ENCODE results near the gene POU2F3.
A peak's percentile ranks its signal among the peaks of the same experiment; 100 is the strongest.

The POU2F3 gene

DNA sequence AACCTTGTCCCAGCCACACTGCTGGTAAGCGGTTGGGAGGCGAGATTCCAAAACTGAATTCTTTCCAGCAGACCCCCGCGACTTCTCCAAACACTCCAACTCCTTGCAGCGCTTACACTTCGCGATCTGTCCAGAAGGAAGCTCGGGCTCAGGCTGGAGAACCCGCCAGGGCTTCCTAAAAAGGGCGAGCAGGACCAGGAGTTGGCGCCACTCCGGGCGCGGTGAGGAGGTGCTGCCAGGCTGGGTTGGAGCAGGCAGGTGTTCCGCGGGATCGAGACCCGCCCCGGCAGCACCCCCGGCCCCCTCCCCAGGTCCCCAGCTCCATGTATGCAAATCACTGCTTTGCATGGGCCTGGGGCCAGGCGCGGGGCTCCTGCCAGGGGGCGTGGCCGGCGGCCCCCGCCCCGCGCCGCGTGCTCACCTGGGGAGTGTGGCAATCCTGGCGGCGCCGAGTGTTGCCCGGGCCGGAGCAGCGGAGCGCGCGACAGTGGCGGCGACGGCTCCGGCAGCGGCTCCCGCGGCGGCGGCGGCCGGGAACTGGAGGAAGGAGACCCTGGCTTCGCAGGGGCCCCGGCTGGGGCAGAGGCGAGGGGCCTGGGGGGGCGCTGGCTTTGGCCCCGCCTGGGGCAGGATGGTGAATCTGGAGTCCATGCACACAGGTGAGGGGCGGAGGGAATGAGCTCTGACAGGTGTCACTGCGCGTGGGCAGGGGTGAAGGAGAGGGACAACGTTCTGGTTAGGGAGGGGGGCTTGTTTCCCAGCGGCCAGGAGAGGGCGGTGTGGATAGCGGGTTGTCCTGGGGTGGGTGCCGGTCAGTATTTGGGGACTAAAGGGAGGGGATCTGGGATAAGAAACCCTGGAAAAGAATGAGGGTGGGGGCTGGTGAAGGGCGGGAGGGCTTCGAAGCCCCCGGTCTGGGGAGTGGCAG lies at the start of gene POU2F3:
Gene POU2F3, plus strand, starts transcription at position 428 of the 928 bp plus-strand sequence. Its CDS starts 204 bp downstream, at position 632.
- no peak for DNase-seq

DNA sequence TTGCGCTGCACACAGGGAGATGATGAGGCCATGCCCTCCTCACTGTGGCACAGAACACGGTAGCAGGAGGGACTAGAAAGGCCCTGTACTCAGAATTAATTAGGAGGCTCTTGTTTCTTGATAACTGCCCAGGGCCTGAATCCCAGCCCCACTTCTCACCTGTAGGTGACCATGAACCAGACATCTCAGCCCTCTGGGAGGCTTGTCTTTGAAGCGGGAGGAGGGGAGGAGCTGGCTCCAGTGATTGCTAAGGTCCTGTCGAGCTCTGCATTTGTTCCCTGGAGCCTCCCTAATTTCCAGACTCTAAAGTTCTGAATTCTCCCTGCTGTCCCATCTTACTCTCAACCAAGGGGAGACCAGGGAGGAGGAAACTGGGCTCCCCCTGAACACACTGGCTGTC lies 48.9 kb upstream of the POU2F3 start:
- DNase-seq, result no peak

- DNase-seq, result no peak
Measured at GRCh38 chr11:120192831-120193625, 46.9 kb upstream of the POU2F3 start.

DNA sequence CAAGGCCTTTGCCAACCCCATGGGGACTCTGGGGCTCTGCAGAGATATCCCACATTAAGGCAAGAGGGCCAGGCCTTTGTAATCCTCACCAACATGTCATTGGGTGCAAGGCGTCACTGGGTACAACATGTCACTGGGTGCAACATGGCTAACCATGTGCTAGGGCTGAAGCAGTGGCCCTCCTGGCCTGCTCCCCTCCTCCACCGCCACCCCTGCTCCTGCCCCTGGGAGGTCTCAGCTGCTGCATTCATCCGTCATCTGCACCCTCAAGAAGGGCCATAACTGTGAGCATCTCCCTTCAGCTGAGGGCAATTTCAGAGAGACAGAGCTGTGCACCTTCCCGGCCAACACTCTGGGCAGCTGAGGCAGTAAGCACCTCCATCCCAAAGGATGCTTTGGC lies 45.8 kb upstream of the POU2F3 start:
- DNase-seq, result no peak

DNA sequence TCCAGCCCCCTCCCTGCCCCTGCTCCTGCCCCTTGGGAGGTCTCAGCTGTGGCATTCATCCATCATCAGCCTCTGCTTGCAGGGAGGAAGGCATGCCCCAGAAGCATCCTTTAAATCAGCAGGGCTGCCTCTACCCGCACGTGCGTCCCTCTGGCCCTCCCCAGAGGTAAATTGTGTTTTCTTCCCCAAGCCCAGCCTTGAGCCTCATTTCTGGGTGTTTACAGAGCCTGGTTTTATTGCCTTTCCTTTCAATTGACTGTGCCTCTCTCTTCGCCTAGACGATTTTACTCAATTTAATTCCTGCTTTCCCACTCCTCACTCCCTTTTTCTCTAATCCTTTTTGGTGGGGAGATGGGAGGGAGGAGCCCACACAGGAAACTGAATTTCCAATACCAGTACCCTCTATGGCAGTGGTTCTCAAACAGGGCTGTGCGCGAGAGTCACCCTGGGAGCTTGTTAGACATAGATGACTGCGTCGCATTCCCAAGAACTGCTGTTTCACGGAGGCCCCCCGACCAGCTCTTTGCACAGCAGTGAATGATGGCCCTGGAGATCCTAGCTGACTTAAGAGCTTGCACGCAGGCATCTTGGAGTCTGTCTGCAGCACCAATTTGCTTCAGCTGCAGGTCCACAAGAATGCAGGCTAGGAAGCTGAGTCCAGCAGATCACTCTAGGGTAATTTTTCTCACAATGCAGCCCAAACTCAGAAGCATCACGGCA lies 44.2 kb upstream of the POU2F3 start:
- DNase-seq, result no peak

DNA sequence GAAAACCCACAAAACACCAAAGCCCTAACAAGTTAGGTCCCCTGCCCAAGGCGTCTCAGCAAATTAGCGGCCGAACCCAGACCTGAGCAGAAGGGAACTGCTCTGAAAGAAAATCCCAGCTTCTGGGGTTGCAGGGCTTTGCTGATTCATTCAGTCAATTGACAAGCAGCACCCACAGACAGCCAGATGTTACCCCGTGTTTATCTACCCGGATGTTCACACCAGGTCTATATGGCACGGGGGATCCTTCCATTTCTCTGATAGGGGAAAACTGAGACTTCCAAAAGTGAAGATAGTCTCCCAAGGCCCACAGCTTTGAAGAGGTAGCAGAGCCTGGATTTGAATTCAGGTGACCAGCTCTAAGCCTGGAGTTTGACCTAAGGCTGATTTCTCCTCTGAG lies 43.1 kb upstream of the POU2F3 start:
- DNase-seq, result no peak

GRCh38 chr11:120197251-120197891 lies 42.6 kb upstream of the POU2F3 start:
- DNase-seq, result peak; percentile 12 to 53

GRCh38 chr11:120197977-120198376 lies 42.0 kb upstream of the POU2F3 start:
- DNase-seq, result peak; percentile 53 to 57

DNA sequence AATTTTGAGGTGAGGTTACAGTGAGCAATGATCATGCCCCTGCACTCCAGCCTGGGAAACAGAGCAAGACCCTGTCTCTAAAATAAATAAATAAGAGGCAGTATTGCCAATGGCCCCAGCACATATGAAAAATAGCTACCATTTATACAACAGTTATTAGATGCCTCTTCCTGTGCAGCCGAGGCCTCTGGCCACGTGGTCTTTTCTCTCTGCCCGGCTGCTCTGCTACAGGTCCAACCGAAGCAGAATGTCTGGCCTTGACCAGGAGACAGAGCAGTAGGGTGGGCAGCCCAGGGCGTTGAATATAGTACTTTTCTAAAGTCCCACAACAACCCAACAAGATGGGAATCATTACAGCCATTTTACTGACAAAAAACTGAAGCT lies 41.5 kb upstream of the POU2F3 start:
- DNase-seq, result no peak

DNA sequence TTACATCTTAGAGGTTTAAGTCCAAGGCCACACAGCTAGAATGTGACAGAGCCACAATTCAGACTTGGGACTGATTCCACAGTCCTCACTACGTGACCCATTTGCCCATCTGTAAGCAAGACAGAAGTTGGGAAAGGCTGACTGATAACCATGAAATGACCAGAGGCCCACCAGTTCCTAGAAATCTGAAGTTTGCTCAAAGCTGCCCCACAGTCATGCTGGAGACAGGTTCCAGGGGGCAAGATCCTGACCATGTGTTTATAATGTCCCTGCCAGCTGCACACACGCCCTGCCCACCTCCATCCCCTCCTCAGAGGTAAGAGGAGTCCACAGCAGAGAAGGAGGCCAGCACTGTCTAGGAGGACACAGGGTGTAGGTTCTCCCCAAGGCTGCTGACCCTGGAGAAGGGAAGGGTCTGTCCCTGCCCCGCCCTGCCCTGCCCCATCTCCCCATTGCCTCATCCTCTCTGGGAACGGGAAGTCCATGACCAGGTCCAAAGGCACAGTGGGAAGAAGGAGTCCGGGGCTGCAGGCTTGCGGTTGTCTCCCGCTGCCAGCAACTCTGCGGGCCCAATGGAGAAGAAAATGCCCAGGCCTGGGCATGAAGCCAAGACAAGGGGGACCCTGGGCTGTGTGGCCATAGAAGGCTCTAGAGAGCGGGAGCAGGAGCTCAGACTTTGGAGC lies 41.0 kb upstream of the POU2F3 start:
- no peak for DNase-seq

DNA sequence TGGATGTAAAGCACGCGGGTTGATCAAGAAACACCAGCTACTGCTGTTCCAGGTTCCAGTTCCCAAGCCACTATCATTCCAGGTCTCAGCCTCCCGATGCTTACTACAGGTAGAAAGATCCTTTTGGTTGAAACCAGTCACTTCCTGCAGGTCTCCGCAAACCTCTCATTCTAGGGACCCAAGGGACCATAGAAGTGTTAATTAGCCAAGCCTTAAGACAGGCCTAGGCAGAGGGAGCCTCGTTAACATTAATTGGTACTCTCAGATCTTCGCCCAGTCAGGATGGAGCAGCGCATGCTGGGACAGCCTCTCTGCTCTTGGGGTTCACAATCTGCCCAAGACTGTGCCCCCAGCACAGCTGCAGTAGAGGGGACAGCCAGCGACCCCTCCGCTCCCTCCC lies 40.3 kb upstream of the POU2F3 start:
- no peak for DNase-seq

- no peak for DNase-seq
Measured at GRCh38 chr11:120200677-120201076, 39.3 kb upstream of the POU2F3 start.

DNA sequence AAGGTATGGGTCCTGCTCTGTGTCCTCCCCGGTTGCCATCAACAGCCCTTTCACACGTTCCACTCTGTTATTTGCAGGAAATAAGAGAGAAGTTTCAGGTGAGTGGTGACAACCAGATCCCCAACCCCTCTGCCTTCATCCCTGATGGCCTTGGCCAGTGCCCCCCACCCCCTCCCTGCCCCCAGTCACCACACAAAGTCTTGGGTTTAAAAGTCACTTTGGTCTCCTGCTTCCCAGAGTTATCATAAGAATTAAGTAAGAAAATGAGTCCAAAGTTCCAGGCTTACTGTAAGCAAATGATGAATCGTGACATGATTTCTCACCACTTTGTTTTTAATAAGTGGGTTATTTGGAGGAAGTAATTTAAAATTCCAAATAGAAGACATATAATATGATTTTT lies 38.3 kb upstream of the POU2F3 start:
- no peak for DNase-seq

GRCh38 chr11:120203626-120204025 lies 36.3 kb upstream of the POU2F3 start:
- DNase-seq, result no peak

- no peak for DNase-seq
Measured at GRCh38 chr11:120205596-120206161, 34.3 kb upstream of the POU2F3 start.

- DNase-seq, result no peak
Measured at GRCh38 chr11:120207512-120207911, 32.4 kb upstream of the POU2F3 start.

DNA sequence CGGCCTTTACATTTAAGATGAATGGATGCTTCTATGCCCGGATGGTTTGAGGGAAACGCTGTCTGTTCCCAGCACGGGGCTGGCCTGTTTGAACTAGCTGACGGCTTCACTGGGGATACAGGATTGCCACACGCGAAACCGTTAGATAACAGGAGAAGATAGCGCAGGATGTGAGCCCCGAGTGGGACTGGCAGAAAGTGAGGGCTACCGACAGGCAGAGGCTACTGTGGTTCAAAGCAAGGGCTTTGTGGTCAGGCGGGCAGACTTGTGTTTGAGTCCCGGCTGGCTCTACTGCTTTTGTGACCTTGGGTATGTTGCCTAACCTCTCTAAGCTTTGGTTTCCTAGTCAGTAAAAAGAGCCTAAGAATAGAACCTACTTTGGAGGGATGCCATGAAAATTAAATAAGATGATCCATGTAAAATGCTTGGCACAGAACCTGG lies 31.9 kb upstream of the POU2F3 start:
- DNase-seq, result peak in 1 of 2 donors; percentile 7

DNA sequence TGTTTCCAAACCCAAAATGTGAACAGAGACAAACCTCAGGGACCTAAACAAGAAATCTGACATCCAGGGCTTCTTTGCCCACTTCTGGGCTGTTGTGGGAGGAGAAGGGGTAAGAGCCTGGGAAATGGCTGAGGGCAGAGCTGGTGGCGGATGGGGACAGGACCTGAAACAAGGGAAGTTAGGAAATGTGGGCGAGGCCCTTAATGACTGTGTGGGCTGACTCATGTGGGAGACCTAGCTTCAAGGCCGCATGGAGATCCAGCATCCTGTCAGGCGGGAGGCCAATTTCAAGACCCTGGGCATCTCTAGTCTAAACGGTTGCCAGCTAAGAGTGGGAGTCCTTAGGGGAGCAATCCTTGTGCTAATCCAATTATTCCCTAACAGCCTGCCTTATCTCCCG lies 31.2 kb upstream of the POU2F3 start:
- no peak for DNase-seq

DNA sequence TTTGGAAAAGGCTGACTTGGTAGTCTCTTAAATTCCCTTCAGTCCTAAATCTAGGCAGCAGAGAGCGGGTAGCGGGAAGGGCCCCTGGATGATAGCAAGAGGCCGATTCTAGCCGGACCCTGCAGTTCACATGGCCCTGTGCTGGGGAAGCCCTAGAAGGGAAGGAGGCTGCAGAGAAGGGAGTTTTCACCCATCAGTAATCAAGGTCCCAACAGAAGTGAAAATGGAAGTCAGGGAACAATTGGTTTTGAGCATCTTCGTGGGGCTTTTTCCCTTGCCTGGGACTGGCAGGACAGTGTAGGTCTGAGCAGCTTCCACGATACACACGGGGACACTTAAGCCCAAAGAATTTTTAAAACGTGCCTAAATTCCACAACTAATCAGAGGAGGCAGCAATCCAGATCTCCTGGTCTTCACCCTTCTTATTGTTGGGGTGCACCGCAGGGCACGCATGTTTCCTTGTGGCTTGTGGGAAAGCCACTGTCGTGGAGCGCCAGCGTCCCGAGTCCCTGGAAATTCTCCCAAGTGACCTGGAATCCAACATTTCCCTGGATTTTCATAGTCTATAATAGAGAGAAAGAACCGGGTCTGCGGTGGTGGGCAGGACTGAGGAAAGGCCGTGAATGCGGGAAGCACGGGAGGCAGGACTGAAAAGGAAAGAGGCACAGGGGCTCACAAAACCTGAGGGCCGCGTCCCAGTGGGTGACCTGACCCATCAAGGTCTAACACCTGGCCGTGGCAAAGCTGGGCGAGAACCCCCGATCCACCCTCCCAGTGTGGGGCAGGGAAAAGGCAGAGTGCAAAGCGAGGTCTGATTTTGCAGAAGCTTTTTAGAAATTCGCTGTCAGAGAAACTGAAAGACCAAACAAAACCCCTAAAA lies 30.0 kb upstream of the POU2F3 start:
- DNase-seq, result no peak

Measured in hippocampal formation (tissue), 2 donors.